K562 (cell line): ENCODE results near the gene GART. TPM values are rescaled to one million over a fixed set of nuclear protein-coding genes. Genes with fewer than 3 reads are reported as not detected.

Experiments used
- CBX3 ChIP-seq, 2 experiments: IDR thresholded peaks; 1 replicate in 1 of 2; 2 replicates in 1 of 2; pipeline ENCODE4 v1.6.1; 2012; ENCODE audit warnings: inconsistent platforms in 2 of 2, low read length in 2 of 2, borderline replicate concordance in 1 of 2, control low read depth in 1 of 2
- DPF2 ChIP-seq: fragments of 450-650 bp; IDR thresholded peaks from 2 replicates; pipeline ENCODE4 v1.6.1; 2016
- HSF4 ChIP-seq: fragments of 250-450 bp; sonication (Bioruptor Pico); IDR thresholded peaks from 2 replicates; pipeline ENCODE4 v2.1.2; 2022; ENCODE audit warnings: mild to moderate bottlenecking, moderate library complexity, borderline replicate concordance
- MAFG ChIP-seq: fragments of 450-650 bp; conservative IDR thresholded peaks from 2 replicates; pipeline ENCODE4 v1.6.1; 2016; ENCODE audit warnings: missing genetic modification characterization, missing compliant biosample characterization
- MEF2D ChIP-seq: conservative IDR thresholded peaks from 2 replicates; pipeline ENCODE4 v1.6.1; 2016; ENCODE audit warnings: low read depth, missing genetic modification characterization, missing compliant biosample characterization
- NFE2 ChIP-seq: IDR thresholded peaks from 2 replicates; pipeline ENCODE4 v1.6.1; 2014; ENCODE audit warnings: antibody characterized with exemption, low read depth
- PML ChIP-seq: IDR thresholded peaks from 2 replicates; pipeline ENCODE4 v1.6.1; 2012; ENCODE audit warnings: low read length, inconsistent platforms
- PYGO2 ChIP-seq: fragments of 450-650 bp; IDR thresholded peaks from 2 replicates; pipeline ENCODE4 v1.6.1; 2016; ENCODE audit warnings: mild to moderate bottlenecking, missing genetic modification characterization, moderate library complexity, missing compliant biosample characterization
- RFX5 ChIP-seq: IDR thresholded peaks from 2 replicates; pipeline ENCODE4 v1.6.1; 2011; ENCODE audit warnings: low read depth, mild to moderate bottlenecking, improper control_type of control experiment, low read length
- TCFL5 ChIP-seq: fragments of 250-450 bp; sonication (Bioruptor Pico); conservative IDR thresholded peaks from 2 replicates; pipeline ENCODE4 v1.6.1; 2021; ENCODE audit warnings: mild to moderate bottlenecking, moderate library complexity, matching md5 sums
- ZNF316 ChIP-seq: fragments of 450-650 bp; IDR thresholded peaks from 2 replicates; pipeline ENCODE4 v1.6.1; 2016
- polyA plus RNA-seq, 8 experiments: library from polyadenylated mRNA; depleted of rRNA in 4 of 8; stranded (reverse) in 5 of 8; unstranded in 3 of 8; fragments of >200 nt; fragmentation: Nextera tagmentation in 2 of 8; fragmentation: Illumina TruSeq in 1 of 8; extraction: Ambion mirVana in 2 of 8; extraction: Trizol in 1 of 8; gene quantifications; 2 replicates each; pipeline versions ENCODE4 v1.2.1 to v1.2.3, GENCODE V29; 2011 to 2014; ENCODE audit warnings: inconsistent platforms in 1 of 8, missing spikeins in 1 of 8
- total RNA-seq, 7 experiments: library from RNA; depleted of rRNA in 6 of 7; stranded (reverse); fragments of >200 nt in 6 of 7; fragmentation: Illumina TruSeq in 2 of 7; extraction: Trizol in 2 of 7; gene quantifications; 2 replicates each; pipeline versions ENCODE4 v1.2.1 to v1.2.3, GENCODE V29; 2011 to 2021; ENCODE audit warnings: low replicate concordance in 1 of 7
- TF ChIP-seq, protein P1 (sequence below): fragments of 250-450 bp; sonication (Bioruptor Pico); IDR thresholded peaks from 2 replicates; pipeline ENCODE4 v1.5.0; 2021; ENCODE audit warnings: mild to moderate bottlenecking, borderline replicate concordance
- TF ChIP-seq, protein P2 (sequence below): sonication (generic); formaldehyde crosslinking; IDR thresholded peaks from 2 replicates; pipeline ENCODE4 v1.8.0; 2022; ENCODE audit warnings: missing genetic modification reagents, mild to moderate bottlenecking, moderate library complexity, borderline replicate concordance

The GART gene
- total and polyA plus RNA-seq, 9 of the 15 experiments (the other 6 are each of a cell fraction or from before 2014, with no cell fraction given) = 141 to 429 (median 349) TPM

DNA sequence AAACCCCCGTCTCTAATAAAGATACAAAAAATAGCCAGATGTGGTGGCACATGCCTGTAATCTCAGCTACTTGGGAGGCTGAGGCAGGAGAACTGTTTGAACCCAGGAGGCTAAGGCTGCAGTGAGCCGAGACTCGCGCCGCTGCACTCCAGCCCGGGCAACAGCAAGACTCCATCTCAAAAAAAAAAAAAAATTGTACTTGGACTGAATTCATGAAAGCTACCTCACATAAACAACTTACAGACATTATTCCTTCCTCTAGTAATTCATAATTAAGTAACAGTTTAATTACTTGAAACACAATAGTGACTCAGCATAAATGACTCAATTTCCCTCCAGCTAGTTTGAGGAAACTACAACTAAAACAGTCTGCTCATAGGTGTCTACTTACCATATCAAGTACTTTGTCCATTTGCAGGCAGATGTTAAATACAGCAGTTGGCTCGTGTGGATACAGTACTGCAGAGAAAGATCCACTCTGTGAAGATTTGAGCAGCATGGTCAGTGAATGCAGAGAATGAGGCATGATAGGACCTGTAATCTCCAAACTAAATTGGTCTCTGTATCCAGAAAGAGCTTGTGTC lies 37.1 kb upstream of the GART start (continued):
- TF ChIP-seq TCFL5 (CRISPR knock-in tag) (no peak), PYGO2 (tag) (no peak), ZNF316 (peak; percentile 95), PML (peak; percentile 31; the same call in 1 of the 2 replicates), MEF2D (tag) (no peak), CBX3 (IDR thresholded peaks at IDR 0.05; ENCODE audit: borderline replicate concordance in 1 of 2, low read length in 2 of 2) (no peak), NFE2 (peak; percentile 87), RFX5 (no peak), DPF2 (0 out of 2 replicates have a peak, but pooled peaks have one; percentile 26), HSF4 (CRISPR knock-in tag) (no peak), MAFG (peak; percentile 95)
- TF ChIP-seq, protein P1, sequence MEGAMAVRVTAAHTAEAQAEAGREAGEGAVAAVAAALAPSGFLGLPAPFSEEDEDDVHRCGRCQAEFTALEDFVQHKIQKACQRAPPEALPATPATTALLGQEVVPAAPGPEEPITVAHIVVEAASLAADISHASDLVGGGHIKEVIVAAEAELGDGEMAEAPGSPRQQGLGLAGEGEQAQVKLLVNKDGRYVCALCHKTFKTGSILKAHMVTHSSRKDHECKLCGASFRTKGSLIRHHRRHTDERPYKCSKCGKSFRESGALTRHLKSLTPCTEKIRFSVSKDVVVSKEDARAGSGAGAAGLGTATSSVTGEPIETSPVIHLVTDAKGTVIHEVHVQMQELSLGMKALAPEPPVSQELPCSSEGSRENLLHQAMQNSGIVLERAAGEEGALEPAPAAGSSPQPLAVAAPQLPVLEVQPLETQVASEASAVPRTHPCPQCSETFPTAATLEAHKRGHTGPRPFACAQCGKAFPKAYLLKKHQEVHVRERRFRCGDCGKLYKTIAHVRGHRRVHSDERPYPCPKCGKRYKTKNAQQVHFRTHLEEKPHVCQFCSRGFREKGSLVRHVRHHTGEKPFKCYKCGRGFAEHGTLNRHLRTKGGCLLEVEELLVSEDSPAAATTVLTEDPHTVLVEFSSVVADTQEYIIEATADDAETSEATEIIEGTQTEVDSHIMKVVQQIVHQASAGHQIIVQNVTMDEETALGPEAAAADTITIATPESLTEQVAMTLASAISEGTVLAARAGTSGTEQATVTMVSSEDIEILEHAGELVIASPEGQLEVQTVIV (CRISPR knock-in tag) = 0 out of 2 replicates have a peak, but pooled peaks have one; percentile 20
- TF ChIP-seq, protein P2, sequence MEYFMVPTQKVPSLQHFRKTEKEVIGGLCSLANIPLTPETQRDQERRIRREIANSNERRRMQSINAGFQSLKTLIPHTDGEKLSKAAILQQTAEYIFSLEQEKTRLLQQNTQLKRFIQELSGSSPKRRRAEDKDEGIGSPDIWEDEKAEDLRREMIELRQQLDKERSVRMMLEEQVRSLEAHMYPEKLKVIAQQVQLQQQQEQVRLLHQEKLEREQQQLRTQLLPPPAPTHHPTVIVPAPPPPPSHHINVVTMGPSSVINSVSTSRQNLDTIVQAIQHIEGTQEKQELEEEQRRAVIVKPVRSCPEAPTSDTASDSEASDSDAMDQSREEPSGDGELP (CRISPR knock-in tag) = no peak
